ENCODE data around the gene MIDN.
A peak's percentile ranks its signal among the peaks of the same experiment; 100 is the strongest.
"Not testable (repeated sequence)": the region's sequence is repeated elsewhere in the genome, so short reads cannot be mapped to it uniquely, and the experiment has no call there.

MIDN gene

DNA sequence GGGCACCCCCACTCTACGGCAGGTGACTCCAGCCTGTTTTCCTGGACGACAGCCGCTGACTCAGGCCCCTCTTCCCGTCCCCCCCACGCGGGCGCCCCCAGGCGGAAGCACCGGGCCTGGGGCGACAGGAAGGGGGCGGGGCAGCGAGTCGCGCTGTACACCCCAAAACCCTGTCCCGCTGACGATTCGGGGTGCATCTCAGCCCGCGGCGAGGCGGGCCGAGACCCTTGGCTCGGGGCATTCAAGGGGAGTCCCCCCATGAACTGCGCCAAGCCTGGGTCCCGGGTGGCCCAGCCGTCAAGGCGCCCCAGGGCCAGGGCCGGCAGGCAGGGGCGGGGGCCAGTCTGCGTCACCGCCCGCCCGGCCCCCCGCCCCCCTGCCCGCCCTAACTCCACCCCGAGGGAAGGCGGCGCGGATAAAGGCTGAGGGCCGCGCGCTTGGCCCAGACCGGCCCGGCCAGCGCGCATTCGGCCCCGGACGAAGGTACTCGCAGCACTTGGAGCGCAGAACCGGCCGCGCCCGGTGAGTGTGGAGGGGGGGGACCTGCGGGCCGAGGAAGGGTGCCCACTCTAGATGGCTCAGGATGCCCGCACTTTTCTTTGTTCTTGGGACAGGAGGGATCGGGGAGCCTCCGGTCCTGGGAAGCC, at the start of gene MIDN:
Gene MIDN (plus strand): TSS at position 445 of the 647 bp plus-strand sequence. CDS start 1,714 bp downstream, outside the sequence.
- DNase-seq (ENCODE audit: low read depth in 3 of 3) = peak in 1 of 3 experiments; percentile 52

DNA sequence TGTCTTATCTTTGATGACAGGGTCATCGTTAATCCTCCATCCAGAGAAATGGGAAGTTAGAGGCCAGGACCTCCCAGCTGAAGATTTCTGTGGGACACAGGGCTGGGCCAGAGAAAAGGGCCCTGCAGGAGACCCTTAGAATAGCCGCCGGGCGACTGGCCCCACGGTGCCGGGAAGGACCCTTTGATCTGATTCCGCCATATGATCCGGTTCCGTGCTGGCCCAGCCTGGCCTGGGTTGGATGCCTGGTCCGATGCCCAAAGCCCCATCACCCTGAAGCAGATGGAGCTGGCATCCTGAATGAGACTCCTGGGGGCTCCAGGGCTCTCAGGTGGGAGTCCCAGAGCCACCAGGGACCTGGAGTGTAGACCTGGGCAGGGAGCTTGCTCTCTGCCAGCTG, 48.9 kb upstream of the MIDN start:
- DNase-seq (ENCODE audit: low read depth in 3 of 3) = no peak

- DNase-seq (ENCODE audit: low read depth in 3 of 3) = not testable (repeated sequence)
Observed at GRCh38 chr19:1200614-1201013, 47.8 kb upstream of the MIDN start.

DNA sequence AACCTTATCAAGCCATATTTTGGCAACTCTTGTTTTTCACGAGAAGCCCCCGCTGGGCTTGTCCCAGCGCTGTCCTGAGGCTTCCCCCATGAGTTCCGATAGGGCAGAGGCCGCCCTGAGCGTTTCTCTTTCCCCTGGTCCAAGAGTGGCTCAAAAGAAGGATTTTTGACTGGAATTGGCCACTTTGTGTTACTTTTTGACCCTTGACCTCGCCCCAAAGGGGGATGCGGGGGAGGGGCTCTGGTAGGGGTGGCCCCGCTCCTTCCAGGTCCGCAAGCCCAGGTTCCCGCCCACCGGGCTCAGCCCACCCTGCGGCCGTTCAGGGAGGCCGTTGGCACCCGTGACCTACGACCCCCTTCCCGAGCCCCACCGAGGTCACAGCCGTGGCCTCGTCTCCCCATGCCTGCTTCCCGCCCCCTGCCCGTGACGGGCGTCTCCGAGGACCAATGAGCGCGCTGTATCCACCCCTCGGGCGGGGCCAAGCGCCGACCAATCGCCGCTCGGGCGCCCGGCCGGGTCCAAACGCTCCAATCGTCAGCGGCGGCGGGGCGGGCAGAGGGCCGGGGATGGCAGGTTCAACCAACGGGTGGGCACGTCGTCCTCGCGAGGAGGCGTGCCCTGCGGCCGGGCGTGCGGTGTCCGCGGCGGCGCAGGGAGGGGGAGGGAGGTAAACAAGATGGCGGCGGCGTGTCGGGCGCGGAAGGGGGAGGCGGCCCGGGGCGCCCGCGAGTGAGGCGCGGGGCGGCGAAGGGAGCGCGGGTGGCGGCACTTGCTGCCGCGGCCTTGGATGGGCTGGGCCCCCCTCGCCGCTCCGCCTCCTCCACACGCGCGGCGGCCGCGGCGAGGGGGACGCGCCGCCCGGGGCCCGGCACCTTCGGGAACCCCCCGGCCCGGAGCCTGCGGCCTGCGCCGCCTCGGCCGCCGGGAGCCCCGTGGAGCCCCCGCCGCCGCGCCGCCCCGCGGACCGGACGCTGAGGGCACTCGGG, 43.0 kb upstream of the MIDN start, which contains the start of gene STK11:
Gene STK11 (plus strand): TSS at position 665 of the 986 bp plus-strand sequence. CDS start 1,136 bp downstream, outside the sequence.
- DNase-seq (ENCODE audit: low read depth in 3 of 3) = peak; percentile 98 to 100 (median 99)

DNA sequence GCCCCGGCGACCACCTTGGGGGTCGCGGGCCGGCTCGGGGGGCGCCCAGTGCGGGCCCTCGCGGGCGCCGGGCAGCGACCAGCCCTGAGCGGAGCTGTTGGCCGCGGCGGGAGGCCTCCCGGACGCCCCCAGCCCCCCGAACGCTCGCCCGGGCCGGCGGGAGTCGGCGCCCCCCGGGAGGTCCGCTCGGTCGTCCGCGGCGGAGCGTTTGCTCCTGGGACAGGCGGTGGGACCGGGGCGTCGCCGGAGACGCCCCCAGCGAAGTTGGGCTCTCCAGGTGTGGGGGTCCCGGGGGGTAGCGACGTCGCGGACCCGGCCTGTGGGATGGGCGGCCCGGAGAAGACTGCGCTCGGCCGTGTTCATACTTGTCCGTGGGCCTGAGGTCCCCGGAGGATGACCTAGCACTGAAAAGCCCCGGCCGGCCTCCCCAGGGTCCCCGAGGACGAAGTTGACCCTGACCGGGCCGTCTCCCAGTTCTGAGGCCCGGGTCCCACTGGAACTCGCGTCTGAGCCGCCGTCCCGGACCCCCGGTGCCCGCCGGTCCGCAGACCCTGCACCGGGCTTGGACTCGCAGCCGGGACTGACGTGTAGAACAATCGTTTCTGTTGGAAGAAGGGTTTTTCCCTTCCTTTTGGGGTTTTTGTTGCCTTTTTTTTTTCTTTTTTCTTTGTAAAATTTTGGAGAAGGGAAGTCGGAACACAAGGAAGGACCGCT, 42.1 kb upstream of the MIDN start:
- no peak for DNase-seq (ENCODE audit: low read depth in 3 of 3)

DNA sequence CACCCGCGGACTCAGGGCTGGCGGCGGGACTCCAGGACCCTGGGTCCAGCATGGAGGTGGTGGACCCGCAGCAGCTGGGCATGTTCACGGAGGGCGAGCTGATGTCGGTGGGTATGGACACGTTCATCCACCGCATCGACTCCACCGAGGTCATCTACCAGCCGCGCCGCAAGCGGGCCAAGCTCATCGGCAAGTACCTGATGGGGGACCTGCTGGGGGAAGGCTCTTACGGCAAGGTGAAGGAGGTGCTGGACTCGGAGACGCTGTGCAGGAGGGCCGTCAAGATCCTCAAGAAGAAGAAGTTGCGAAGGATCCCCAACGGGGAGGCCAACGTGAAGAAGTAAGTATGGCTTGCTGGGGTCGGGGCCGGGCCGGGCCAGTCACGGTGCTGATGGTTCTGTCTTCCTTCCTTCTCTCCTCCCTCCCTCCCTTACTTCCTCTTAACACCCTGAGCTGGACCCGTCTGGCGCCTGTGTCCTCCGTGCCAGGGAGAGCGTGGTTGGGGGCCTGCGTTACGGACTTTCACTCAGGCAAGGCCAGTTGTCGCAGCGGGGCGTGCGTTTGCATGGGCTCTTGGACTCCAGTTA, 41.4 kb upstream of the MIDN start:
- no peak for DNase-seq (ENCODE audit: low read depth in 3 of 3)

DNA sequence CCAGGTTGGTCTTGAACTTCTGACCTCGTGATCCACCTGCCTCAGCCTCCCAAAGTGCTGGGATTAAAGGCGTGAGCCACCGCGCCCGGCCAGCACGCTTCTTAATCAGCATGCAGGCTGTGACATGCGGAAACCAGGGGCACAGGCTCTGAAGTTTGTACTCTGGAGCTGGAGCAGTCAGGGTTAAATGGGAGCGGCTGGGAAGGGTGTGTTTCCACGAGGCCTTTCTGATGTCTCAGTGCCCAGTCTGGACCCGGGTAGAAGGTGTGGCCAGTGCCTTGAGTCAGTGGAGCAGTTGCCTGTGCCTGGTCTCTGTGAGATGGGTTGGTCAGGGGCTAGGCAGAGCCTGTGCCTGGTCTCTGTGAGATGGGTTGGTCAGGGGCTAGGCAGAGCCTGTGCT, 39.6 kb upstream of the MIDN start:
- not testable (repeated sequence) for DNase-seq (ENCODE audit: low read depth in 3 of 3)

DNA sequence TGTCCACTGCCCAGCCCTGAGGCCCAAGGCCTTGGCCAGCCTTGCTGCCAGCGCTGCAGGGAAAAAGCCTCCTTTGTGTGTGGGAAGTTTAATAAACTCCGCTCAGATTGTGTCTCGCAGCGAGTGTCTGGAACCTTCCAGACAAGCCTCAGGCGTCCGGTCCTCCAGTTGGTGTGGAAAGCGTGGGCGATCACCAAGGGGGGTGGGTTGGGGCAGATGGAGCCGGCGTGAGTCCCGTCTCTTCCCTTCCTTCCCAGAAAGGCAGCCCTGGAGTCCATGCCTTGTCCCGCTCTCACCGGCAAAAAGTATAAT, 38.2 kb upstream of the MIDN start:
- no peak for DNase-seq (ENCODE audit: low read depth in 3 of 3)

DNA sequence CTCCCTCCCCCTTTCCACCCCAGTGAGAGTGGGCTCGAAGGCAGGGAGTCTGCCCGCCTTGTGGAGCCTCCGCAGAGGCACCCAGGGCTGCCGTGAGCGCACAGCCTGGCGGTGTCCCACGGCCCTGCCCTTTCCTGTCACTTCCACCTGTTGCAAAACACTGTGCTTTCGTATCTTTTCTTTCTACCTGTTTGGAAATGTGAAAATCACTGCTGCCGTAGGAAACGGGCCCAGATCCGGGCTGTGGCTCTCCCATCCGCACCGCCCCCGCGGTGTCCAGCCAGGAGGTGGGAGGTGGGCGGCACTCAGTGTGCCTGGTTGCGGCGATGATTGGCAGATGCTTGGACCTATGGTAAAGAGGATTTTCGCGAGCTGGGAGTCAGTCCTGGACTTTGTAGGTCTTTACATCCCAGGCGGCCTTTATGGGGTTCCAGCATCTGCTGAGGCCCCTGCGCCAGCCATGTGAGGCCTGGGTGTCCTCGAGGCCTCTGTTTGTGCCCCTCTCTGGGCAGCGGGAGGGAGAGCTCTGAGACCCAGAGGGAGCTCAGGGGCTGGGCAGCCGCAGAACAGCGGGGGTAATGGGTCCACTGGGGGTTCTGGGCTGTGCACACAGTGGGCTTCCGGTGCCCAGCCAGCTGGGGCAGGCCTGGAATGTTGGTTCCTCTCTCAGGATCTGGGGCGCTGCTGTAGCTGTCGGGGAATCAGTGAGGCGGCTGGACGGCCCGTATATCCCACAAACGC, 36.7 kb upstream of the MIDN start:
- DNase-seq (ENCODE audit: low read depth in 3 of 3) = no peak

DNA sequence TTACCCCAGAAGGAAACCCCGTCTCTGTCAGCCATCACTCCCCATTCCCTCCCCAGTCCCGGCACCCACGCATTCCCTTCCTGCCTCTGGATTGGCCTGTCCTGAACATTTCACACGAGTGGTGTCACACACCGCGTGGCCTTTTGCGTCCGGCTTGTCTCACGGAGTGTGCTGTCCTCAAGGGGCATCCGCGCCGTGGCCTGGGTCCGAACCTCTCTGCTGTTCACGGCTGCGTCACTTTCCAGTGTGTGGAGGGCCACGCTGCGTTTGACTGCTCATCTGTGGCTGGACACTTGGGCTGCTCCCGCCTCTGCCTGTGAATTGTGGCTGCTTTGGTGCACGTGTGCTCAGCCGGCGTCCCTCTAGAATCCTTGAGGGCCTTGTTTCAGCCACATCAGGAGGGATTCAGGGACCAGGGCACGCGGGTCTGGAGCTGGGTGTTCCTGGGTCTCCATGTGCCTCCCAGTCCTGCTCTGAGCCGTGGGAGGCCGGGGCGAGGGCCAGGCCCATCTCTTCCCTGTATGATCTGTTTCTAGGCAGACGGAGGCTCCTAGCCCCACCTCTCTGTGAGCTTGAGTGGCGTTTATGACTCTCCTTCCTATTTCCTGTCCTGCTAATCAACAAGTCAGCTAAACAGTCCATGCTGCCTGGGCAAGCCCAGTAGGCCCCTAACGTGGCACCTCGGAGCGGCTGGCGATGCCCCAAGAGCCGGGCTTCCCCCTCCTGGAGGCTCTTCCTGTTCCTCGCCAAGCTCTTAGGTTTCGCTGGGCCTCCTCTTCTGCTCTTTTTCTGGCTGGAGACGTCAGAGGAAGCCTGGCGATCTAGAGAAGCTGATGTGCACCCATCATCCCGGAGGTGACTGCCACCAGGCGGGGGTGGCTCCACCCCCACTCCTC, 34.7 kb upstream of the MIDN start:
- no peak for DNase-seq (ENCODE audit: low read depth in 3 of 3)

DNA sequence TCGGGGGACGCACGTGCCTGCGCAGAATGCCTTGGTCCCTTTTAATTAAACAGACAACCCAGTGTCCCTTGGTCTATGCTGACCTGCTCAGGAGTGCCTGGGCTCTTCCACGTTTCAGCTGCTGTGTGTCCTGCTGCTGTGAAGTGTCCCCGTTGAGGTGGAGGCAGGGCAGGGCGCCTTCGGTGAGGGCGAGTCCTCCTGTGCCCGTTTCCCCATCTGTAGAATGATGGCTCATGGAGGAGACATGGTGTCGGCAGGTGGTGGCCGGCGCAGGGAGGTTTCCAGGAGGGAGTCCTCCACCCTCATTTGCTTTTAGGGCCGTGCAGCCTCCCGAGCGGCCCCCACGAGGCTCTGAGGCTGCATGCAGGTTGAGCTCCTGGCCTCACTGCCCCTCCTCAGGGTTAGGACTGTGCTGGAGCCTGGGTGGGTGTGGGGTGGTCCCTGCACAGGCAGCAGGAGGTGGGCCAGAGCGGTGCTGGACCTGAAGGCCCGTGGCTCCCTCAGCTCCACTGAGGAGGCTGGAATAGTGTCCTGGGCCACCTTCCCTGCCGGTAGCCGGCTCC, 34.0 kb upstream of the MIDN start:
- no peak for DNase-seq (ENCODE audit: low read depth in 3 of 3)

DNA sequence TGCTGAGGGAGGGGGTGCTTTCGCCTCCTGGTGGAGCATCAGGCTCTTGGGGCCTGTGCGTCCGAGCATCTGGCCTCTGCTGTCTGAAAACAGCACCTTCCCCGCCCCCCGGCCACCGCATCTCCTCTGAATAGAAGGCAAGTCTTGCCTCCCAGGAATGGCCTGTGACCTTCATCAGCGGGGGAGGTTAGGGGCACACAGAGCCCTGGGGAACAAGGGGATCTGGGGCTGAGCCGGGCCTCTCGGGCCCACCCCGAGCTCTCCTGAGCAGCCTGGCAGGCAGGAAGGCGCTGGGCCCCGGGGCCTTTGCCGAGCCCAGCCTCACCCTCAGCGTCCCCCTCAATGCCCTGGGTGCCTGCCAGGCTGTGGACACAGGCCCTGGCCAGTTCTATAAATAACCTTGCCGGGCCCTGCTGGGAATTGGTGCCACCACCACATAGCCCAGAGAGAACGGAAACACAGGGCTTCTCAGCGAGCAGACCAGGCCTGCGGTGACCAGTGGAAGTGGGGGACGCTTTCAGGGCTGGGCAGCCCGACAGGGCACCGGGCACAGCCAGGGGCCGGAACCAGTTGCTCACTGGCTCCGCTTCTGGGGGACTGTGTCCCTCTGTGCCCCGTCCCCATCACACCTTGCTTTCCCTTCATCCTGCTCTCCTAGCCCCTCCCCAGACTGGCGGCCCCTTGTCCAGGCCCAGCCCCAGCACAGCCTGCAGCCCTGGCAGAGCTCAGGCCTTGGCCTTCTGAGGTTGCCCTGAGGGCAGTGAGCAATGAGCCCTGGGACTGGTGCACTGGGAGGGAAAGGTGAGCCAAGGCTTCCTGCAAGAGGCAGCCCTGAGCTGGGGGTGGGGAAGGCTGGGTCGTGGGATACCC, 33.3 kb upstream of the MIDN start:
- DNase-seq (ENCODE audit: low read depth in 3 of 3) = no peak

GRCh38 chr19:1216756-1217155, 31.6 kb upstream of the MIDN start:
- DNase-seq (ENCODE audit: low read depth in 3 of 3) = no peak

- DNase-seq (ENCODE audit: low read depth in 3 of 3) = no peak
Observed at GRCh38 chr19:1217366-1217765, 31.0 kb upstream of the MIDN start.

- DNase-seq (ENCODE audit: low read depth in 3 of 3) = no peak
Observed at GRCh38 chr19:1218751-1219567, 29.4 kb upstream of the MIDN start.

DNA sequence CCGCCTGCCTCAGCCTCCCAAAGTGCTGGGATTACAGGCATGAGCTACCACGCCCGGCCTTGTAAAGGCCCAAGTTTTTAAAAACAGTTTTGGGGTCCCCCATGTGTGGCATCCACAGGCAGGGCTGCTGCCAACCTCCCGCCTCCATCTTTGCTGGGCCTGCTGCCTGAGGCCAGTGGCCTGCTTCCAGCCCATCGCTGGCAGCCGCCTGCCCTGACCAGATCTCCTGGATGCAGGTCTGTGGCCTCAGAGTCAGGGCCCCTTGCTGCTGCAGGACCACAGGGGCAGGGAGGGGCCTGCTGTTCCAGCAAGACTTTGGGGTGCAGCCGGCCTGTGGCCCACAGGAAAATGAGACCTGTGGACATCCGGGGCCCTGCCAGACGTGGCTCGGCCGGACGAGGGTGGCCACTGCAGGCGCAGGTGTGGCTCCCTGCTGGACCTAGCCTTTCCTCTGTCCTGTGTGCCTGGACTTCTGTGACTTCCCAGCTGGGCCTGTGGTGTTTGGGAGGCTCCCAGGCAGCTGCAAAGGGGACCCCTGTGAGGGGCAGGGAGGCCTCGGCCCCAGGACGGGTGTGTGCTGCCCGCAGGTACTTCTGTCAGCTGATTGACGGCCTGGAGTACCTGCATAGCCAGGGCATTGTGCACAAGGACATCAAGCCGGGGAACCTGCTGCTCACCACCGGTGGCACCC, 28.5 kb upstream of the MIDN start:
- DNase-seq (ENCODE audit: low read depth in 3 of 3) = no peak

DNA sequence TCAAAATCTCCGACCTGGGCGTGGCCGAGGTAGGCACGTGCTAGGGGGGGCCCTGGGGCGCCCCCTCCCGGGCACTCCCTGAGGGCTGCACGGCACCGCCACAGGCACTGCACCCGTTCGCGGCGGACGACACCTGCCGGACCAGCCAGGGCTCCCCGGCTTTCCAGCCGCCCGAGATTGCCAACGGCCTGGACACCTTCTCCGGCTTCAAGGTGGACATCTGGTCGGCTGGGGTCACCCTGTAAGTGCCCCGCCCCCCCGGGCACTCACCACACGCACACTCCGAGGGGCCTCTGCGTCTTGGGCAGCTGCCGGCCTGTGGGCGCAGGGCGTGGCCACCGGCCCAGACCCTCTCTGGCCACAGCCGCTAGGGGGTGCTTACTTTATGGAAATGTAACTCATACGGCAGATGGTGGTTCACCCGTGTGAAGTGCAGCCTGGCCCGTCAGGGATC, 27.9 kb upstream of the MIDN start:
- DNase-seq (ENCODE audit: low read depth in 3 of 3) = no peak

Measured in stimulated activated CD4-positive, alpha-beta T cell treated with anti-CD3 and anti-CD28 coated beads, TNF-alpha, amount 100 ng/mL, for 4 hours (primary cell).